PFSK-1 (cell line): ENCODE data around the gene PCDHGA1.

Experiments used
- POLR2AphosphoS5 ChIP-seq: IDR thresholded peaks from 2 replicates; pipeline ENCODE4 v1.6.1; 2012; ENCODE audit warnings: low read depth, mild to moderate bottlenecking, control low read depth, low read length, moderate library complexity
- TAF1 ChIP-seq: IDR thresholded peaks from 2 replicates; pipeline ENCODE4 v1.6.1; 2012; ENCODE audit warnings: low read length, control low read depth, borderline replicate concordance; ENCODE audit not compliant: insufficient read depth
- TF ChIP-seq, protein P1 (sequence below), 2 experiments: IDR thresholded peaks; 2 replicates each; pipeline versions ENCODE4 v1.6.1 to v1.8.0; 2011 to 2012; ENCODE audit warnings: low read depth in 2 of 2, low read length in 2 of 2, control low read depth in 1 of 2, inconsistent platforms in 1 of 2, mild to moderate bottlenecking in 1 of 2, moderate library complexity in 1 of 2; ENCODE audit not compliant: insufficient read depth in 1 of 2

DNA sequence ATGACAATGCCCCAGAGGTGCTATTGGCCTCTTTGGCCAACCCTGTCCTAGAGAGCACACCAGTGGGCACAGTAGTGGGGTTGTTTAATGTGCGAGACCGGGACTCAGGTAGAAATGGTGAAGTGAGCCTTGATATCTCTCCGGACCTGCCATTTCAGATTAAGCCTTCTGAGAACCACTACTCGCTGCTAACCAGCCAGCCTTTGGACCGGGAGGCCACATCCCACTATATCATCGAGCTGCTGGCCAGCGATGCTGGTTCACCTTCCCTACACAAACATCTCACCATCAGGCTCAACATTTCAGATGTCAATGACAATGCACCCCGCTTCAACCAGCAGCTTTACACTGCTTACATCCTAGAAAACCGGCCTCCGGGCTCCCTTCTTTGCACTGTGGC, 160.0 kb downstream of the PCDHGA1 start:
- TF ChIP-seq, protein P1, sequence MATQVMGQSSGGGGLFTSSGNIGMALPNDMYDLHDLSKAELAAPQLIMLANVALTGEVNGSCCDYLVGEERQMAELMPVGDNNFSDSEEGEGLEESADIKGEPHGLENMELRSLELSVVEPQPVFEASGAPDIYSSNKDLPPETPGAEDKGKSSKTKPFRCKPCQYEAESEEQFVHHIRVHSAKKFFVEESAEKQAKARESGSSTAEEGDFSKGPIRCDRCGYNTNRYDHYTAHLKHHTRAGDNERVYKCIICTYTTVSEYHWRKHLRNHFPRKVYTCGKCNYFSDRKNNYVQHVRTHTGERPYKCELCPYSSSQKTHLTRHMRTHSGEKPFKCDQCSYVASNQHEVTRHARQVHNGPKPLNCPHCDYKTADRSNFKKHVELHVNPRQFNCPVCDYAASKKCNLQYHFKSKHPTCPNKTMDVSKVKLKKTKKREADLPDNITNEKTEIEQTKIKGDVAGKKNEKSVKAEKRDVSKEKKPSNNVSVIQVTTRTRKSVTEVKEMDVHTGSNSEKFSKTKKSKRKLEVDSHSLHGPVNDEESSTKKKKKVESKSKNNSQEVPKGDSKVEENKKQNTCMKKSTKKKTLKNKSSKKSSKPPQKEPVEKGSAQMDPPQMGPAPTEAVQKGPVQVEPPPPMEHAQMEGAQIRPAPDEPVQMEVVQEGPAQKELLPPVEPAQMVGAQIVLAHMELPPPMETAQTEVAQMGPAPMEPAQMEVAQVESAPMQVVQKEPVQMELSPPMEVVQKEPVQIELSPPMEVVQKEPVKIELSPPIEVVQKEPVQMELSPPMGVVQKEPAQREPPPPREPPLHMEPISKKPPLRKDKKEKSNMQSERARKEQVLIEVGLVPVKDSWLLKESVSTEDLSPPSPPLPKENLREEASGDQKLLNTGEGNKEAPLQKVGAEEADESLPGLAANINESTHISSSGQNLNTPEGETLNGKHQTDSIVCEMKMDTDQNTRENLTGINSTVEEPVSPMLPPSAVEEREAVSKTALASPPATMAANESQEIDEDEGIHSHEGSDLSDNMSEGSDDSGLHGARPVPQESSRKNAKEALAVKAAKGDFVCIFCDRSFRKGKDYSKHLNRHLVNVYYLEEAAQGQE (IDR thresholded peaks at IDR 0.05; ENCODE audit: insufficient read depth in 1 of 2, low read depth in 2 of 2, low read length in 2 of 2), result no peak
- TF ChIP-seq POLR2AphosphoS5 (no peak), TAF1 (no peak)
